Mesenchymal stem cell (in vitro differentiated cells and primary cell): ENCODE results near the gene DNAH10.
"Not testable (repeated sequence)": the region's sequence is repeated elsewhere in the genome, so short reads cannot be mapped to it uniquely, and the experiment has no call there.

ENCODE experiments used
- DNase-seq: peaks from one replicate; pipeline ENCODE4 v3.0.0-alpha.2; 2013
- H2AFZ ChIP-seq: one replicate; pipeline ENCODE4 v1.6.1; 2013; ENCODE audit warnings: low read depth, mild to moderate bottlenecking, control low read depth, inconsistent platforms, low read length, moderate library complexity
- H2AK5ac ChIP-seq: 2 replicates; pipeline ENCODE4 v1.6.1; 2013; ENCODE audit warnings: low read length, moderate library complexity, mild to moderate bottlenecking, inconsistent platforms; ENCODE audit not compliant: severe bottlenecking
- H2BK120ac ChIP-seq: one replicate; pipeline ENCODE4 v1.6.1; 2013; ENCODE audit warnings: low read depth, mild to moderate bottlenecking, inconsistent platforms, low read length, moderate library complexity
- H2BK12ac ChIP-seq, 2 experiments: one replicate each; pipeline ENCODE4 v1.6.1; 2013; ENCODE audit warnings: inconsistent platforms in 2 of 2, low read length in 2 of 2, mild to moderate bottlenecking in 2 of 2, moderate library complexity in 2 of 2, control low read depth in 1 of 2
- H2BK15ac ChIP-seq: one replicate; pipeline ENCODE4 v1.6.1; 2013; ENCODE audit warnings: mild to moderate bottlenecking, low read depth, inconsistent platforms; ENCODE audit not compliant: poor library complexity, severe bottlenecking
- H2BK5ac ChIP-seq: 2 replicates; pipeline ENCODE4 v1.6.1; 2013; ENCODE audit warnings: low read depth, mild to moderate bottlenecking, low read length, control low read depth, inconsistent platforms; ENCODE audit not compliant: poor library complexity, severe bottlenecking
- H3K14ac ChIP-seq, 2 experiments: one replicate each; pipeline ENCODE4 v1.6.1; 2013; ENCODE audit warnings: inconsistent platforms in 2 of 2, low read length in 2 of 2, control low read depth in 1 of 2, mild to moderate bottlenecking in 1 of 2, moderate library complexity in 1 of 2
- H3K18ac ChIP-seq, 2 experiments: one replicate each; pipeline ENCODE4 v1.6.1; 2013; ENCODE audit warnings: inconsistent platforms in 2 of 2, low read length in 2 of 2, control low read depth in 1 of 2, low read depth in 1 of 2, mild to moderate bottlenecking in 1 of 2
- H3K23ac ChIP-seq, 2 experiments: one replicate each; pipeline ENCODE4 v1.6.1; 2013; ENCODE audit warnings: inconsistent platforms in 2 of 2, low read length in 2 of 2, mild to moderate bottlenecking in 2 of 2, moderate library complexity in 2 of 2, control low read depth in 1 of 2
- H3K27ac ChIP-seq: 2 replicates; pipeline ENCODE4 v1.5.1; 2013; ENCODE audit warnings: mild to moderate bottlenecking, moderate library complexity, low read length, control low read depth, inconsistent platforms; ENCODE audit not compliant: poor library complexity, severe bottlenecking
- H3K27me3 ChIP-seq, 2 experiments: 2 replicates each; pipeline versions ENCODE4 v1.6.1 to v1.7.0; 2013; ENCODE audit warnings: low read length in 2 of 2, mild to moderate bottlenecking in 2 of 2, moderate library complexity in 2 of 2, control low read depth in 1 of 2, inconsistent platforms in 1 of 2; ENCODE audit not compliant: control insufficient read depth in 1 of 2, insufficient read depth in 1 of 2
- H3K36me3 ChIP-seq, 2 experiments: 2 replicates each; pipeline versions ENCODE4 v1.6.1 to v1.7.0; 2013; ENCODE audit warnings: low read length in 2 of 2, control low read depth in 1 of 2, inconsistent platforms in 1 of 2, low read depth in 1 of 2, mild to moderate bottlenecking in 1 of 2; ENCODE audit not compliant: insufficient read depth in 2 of 2, control insufficient read depth in 1 of 2
- H3K4ac ChIP-seq, 2 experiments: one replicate each; pipeline ENCODE4 v1.6.1; 2013; ENCODE audit warnings: inconsistent platforms in 2 of 2, low read length in 2 of 2, mild to moderate bottlenecking in 2 of 2, moderate library complexity in 2 of 2, control low read depth in 1 of 2, low read depth in 1 of 2
- H3K4me1 ChIP-seq: 2 replicates; pipeline ENCODE4 v1.6.1; 2013; ENCODE audit warnings: low read depth, low read length, control low read depth; ENCODE audit not compliant: control insufficient read depth, insufficient read depth
- H3K4me2 ChIP-seq: 2 replicates; pipeline ENCODE4 v1.6.1; 2013; ENCODE audit warnings: low read length, mild to moderate bottlenecking, inconsistent platforms; ENCODE audit not compliant: poor library complexity, severe bottlenecking
- H3K4me3 ChIP-seq, 2 experiments: 2 replicates each; pipeline versions ENCODE4 v1.5.1 to v1.7.0; 2013; ENCODE audit warnings: low read length in 2 of 2, mild to moderate bottlenecking in 2 of 2, control low read depth in 1 of 2, low read depth in 1 of 2; ENCODE audit not compliant: insufficient read depth in 1 of 2
- H3K79me1 ChIP-seq: replicated peaks from 2 replicates; pipeline ENCODE4 v1.6.1; 2013; ENCODE audit warnings: mild to moderate bottlenecking, control low read depth, low read length, inconsistent platforms; ENCODE audit not compliant: poor library complexity, severe bottlenecking
- H3K9ac ChIP-seq: 2 replicates; pipeline ENCODE4 v1.7.0; 2013; ENCODE audit warnings: mild to moderate bottlenecking, low read length, moderate library complexity
- H3K9me3 ChIP-seq: 2 replicates; pipeline ENCODE4 v1.7.0; 2013; ENCODE audit warnings: mild to moderate bottlenecking, low read length; ENCODE audit not compliant: control insufficient read depth
- H4K8ac ChIP-seq: one replicate; pipeline ENCODE4 v1.6.1; 2013; ENCODE audit warnings: inconsistent platforms, mild to moderate bottlenecking, low read length, moderate library complexity
- H4K91ac ChIP-seq: one replicate; pipeline ENCODE4 v1.6.1; 2013; ENCODE audit warnings: mild to moderate bottlenecking, low read length, inconsistent platforms
- WGBS: methylation state at CpG from one replicate; pipeline ENCODE4 v1.1.7; 2013; ENCODE audit warnings: mixed read lengths; 5-methylcytosine and 5-hydroxymethylcytosine counted together

DNAH10 gene

GRCh38 chr12:123945287-123946151 is 183.4 kb downstream of the DNAH10 start:
- no peak overlapping the region for H2AK5ac ChIP-seq

GRCh38 chr12:123946152-123946515 is 184.0 kb downstream of the DNAH10 start:
- Histone ChIP-seq H3K4me2 (no peak overlapping the region), H3K4me3 (no peak overlapping the region), H3K23ac (no peak overlapping the region), H3K27me3 (no peaks in the 10 kb centered on the region), H2AK5ac (no peak overlapping the region), H3K4me1 (peaks cover 23% of the 10 kb centered on the region), H2BK120ac (no peak overlapping the region), H3K9ac (no peak overlapping the region), H3K36me3 (peaks cover 38 to 49% of the 10 kb centered on the region in 2 experiments), H3K18ac (no peak overlapping the region), H3K79me1 (peaks cover 38% of the 10 kb centered on the region), H3K4ac (no peak overlapping the region), H2BK12ac (no peak overlapping the region), H2BK5ac (no peak overlapping the region), H3K14ac (no peak overlapping the region), H3K9me3 (peaks cover 9% of the 10 kb centered on the region), H3K27ac (no peak overlapping the region), H4K91ac (no peak overlapping the region), H4K8ac (no peak overlapping the region), H2BK15ac (peak overlapping the region; percentile 34), H2AFZ (no peak overlapping the region)
- 85% methylated on average over 8 of the region's 8 CpGs for WGBS
- no peak for DNase-seq

More at GRCh38 chr12:123945287-123946151, 183.4 kb downstream of the DNAH10 start:
- peaks cover 23% of the 10 kb centered on the region for H3K4me1 ChIP-seq
- H2AFZ ChIP-seq = no peak overlapping the region
- H2BK120ac ChIP-seq = no peak overlapping the region
- no peak overlapping the region for H3K27ac ChIP-seq
- no peak overlapping the region for H3K4me2 ChIP-seq
- peak overlapping the region; percentile 34 for H2BK15ac ChIP-seq
- no peak overlapping the region for H3K4ac ChIP-seq
- WGBS = 93% methylated on average over 25 of the region's 25 CpGs
- H3K36me3 ChIP-seq = peaks cover 44 to 53% of the 10 kb centered on the region in 2 experiments
- no peak for DNase-seq
- H2BK5ac ChIP-seq = no peak overlapping the region
- H4K8ac ChIP-seq = no peak overlapping the region
- H3K79me1 ChIP-seq = peaks cover 37% of the 10 kb centered on the region
- H3K9me3 ChIP-seq = peaks cover 9% of the 10 kb centered on the region
- H3K23ac ChIP-seq = no peak overlapping the region
- peak overlapping the region; percentile 66 for H4K91ac ChIP-seq
- no peak overlapping the region for H3K18ac ChIP-seq
- H3K9ac ChIP-seq = no peak overlapping the region
- no peak overlapping the region for H2BK12ac ChIP-seq
- no peak overlapping the region for H3K14ac ChIP-seq
- H3K4me3 ChIP-seq = no peak overlapping the region
- H3K27me3 ChIP-seq = no peaks in the 10 kb centered on the region

- Histone ChIP-seq H3K4me1 (peaks cover 22% of the 10 kb centered on the region), H3K36me3 (peaks cover 31 to 42% of the 10 kb centered on the region in 2 experiments), H3K79me1 (peaks cover 39% of the 10 kb centered on the region)
- WGBS = 97% methylated on average over 30 of the region's 35 CpGs
- H3K27ac ChIP-seq, H2BK120ac ChIP-seq, H3K4me2 ChIP-seq, H2BK5ac ChIP-seq, H3K9ac ChIP-seq, H3K23ac ChIP-seq, H2AK5ac ChIP-seq, H2BK12ac ChIP-seq, H4K8ac ChIP-seq, H3K9me3 ChIP-seq, H3K4ac ChIP-seq, H4K91ac ChIP-seq, H3K4me3 ChIP-seq, DNase-seq, H2BK15ac ChIP-seq, H3K27me3 ChIP-seq, H3K14ac ChIP-seq, H2AFZ ChIP-seq, H3K18ac ChIP-seq: not testable (repeated sequence)
Measured at GRCh38 chr12:123946516-123947505, 184.7 kb downstream of the DNAH10 start.

- 94% methylated on average over 7 of the region's 7 CpGs for WGBS
Measured at GRCh38 chr12:123947531-123947930, 185.4 kb downstream of the DNAH10 start.

More at GRCh38 chr12:123947531-123947930, 185.4 kb downstream of the DNAH10 start:
- H3K27ac ChIP-seq, DNase-seq, H2BK12ac ChIP-seq, H3K4me3 ChIP-seq, H4K8ac ChIP-seq, H3K9me3 ChIP-seq, H3K23ac ChIP-seq, H3K9ac ChIP-seq, H2AK5ac ChIP-seq, H4K91ac ChIP-seq, H3K27me3 ChIP-seq, H2BK120ac ChIP-seq, H2BK15ac ChIP-seq, H3K4me2 ChIP-seq, H3K18ac ChIP-seq, H2AFZ ChIP-seq, H3K4ac ChIP-seq, H3K14ac ChIP-seq, H2BK5ac ChIP-seq: not testable (repeated sequence)
- peaks cover 27 to 35% of the 10 kb centered on the region in 2 experiments for H3K36me3 ChIP-seq
- peaks cover 18% of the 10 kb centered on the region for H3K4me1 ChIP-seq
- H3K79me1 ChIP-seq = peaks cover 39% of the 10 kb centered on the region
